Left lobe of liver (tissue), 2 donors: ENCODE data around the gene CTIF. TPM values are rescaled to one million over a fixed set of nuclear protein-coding genes. Genes with fewer than 3 reads are reported as not detected.
A peak's percentile ranks its signal among the peaks of the same experiment; 100 is the strongest.
"Not testable (repeated sequence)": the region's sequence is repeated elsewhere in the genome, so short reads cannot be mapped to it uniquely, and the experiment has no call there.

ENCODE experiments used
- ATAC-seq: fragments of 200-7000 bp; cut with Tn5 transposase; one replicate; pipeline ENCODE4 v1.9.1; 2020; ENCODE audit warnings: mild to moderate bottlenecking, moderate library complexity
- DNase-seq: peaks from one replicate; pipeline ENCODE4 v3.0.0-alpha.2; 2020; ENCODE audit warnings: low spot score
- total RNA-seq: library from RNA; stranded (reverse); gene quantifications from one replicate; pipeline ENCODE4 v1.2.1, GENCODE V29; 2021
- donor health status: DM: no; HTN: no; CAD: no; lungs with moderate emphysema.
- donor health status: DM: no; HTN: yes; CAD: no.

CTIF gene
- total RNA-seq, 1 donor from 2014 or later = 74.4 TPM

DNA sequence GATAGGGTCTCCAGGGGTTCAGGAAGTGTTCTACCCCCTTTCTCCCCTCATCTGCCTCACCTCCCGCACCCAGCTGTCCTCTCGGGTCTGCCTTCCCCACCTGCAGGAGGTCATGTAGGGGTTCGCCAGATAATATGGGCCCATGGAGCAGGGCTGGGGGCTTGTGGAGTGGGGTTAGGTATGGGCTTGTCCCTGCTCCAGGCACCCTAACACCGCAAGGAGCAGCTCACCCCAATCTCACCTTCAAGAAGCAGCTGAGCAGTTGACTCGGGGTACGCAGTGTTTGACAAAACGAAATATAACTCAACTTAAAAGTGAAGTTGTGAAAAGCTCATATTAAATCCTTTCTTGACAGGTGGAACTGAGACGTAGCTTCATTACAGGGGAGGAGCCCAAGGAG lies 99.6 kb downstream of the CTIF start:
- ATAC-seq = no peak
- no peak for DNase-seq

DNA sequence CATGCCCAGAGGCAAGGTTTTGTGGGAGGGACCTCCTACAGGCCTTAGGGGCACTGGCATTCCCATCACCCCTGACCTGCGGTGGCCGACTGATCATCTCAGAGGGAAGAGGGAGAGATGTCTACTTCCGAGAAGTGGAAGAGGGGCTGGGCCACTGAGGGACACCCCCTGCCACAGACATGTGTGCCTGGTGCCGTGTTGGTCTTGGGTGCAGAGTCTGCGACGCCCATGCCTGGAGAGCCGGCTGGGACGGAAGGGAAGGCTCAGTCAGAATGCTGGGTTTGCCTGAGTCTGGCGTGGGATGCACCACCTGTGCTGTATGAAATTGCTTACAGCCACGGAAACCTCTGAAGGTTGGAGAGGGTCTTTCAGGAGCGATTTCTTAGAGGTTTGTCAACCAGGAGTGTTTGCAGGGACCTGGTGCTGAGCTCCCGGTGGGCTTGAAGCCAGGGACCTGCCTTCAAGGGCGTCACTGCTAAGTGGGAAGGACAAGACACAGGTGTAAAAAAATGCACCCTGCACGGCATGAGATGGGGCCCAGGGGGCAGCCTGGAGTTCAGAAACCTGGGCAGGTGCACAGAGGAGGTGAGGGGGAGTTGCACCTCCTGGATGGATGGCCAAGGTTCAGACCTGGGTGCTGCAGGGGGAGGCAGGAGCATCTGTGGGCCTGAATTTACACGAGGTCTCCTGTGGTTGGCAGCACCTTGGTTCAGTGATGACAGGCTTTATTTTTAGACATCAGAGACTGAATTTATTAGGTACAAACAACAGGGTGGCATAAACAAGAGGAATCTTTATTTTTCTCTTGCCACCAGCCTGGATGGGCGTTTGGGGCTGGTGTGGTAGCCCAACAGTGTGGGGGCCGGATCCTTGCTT lies 100.3 kb downstream of the CTIF start:
- ATAC-seq (no peak), DNase-seq (no peak)

DNA sequence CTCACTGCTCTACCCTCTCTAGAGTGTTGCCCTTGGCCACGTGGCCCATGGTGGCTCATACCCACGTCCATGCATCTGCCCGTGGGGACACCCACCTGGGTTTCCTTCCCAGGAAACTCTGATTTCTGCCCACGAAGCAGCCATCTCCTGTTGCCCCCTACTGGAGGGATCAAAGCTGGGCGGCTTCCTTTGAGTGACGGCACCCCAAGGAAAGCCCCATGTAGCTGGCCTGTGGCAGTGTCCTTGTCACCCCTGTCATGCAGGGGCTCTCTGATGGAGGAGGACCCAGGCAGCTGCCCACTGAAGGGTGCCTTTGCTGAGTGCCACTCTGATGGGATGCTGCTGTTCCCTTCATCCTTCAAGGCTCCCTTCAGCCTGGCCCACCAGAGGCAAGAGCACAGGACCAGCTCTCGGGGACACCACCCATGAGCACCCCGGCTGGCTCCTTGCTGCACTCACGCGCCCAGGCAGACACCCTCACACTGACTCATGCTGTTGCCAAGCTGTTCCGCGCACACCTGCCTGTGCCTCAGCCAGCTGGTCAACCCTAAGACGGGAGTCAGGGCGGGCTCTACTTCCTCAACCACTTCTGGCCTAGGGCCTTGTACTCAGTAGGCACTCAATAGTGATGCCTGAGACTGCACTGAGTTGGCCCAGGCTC lies 101.1 kb downstream of the CTIF start:
- ATAC-seq (no peak), DNase-seq (no peak)

DNA sequence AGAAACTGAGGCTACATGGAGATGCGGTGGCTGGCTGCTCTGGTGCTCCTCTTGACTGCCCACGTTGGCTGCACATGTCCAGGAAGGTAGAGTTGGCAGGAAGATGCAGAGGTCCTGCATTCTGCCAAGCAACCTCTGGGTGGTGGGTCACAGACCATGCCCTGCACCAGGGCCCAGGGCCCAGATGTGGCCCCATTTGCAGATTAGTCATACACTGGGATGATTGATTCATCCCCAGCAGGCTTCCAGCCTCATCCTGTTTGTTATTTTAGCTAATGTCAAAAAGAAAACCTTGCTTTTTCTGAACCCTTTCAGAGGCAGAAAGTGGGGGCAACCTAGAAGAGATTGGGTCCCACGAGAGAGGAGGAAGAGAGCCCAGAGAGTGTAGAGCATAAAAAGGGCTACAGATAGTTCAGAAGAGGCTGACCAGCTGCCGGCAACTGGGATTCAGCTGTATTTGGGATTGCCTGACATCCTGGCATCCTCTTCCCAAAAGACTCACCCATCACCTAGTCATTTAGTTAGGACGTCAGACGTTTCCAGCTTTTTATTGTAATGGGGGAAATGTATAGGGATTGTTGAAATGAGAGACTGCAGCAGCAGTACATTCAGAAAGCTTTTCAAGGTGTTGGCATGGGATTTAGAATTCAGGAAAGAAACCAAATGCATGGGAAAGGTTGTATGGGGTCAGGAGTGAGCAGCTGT lies 101.9 kb downstream of the CTIF start:
- no peak for ATAC-seq

DNA sequence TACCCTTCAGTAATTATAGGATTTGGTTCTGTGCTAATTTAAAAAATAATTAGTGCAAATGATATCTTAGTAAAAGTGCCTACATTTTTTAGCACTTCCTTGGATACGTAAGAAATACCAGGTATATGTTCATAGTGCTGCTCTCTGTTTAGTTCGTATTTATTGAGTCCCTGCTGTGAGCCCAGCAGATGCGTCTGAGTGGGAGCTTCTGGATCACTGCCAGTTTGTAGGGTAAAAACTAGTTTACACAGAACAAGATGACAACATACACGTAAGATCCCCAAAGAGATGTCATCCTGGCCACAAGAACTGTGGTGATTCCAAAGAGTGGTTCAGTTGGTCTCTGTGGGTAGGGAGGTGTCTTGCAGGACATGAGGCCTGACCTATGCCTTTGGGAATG lies 103.2 kb downstream of the CTIF start:
- no peak for DNase-seq

More for the DNA sequence above, 101.9 kb downstream of the CTIF start:
- no peak for DNase-seq

DNA sequence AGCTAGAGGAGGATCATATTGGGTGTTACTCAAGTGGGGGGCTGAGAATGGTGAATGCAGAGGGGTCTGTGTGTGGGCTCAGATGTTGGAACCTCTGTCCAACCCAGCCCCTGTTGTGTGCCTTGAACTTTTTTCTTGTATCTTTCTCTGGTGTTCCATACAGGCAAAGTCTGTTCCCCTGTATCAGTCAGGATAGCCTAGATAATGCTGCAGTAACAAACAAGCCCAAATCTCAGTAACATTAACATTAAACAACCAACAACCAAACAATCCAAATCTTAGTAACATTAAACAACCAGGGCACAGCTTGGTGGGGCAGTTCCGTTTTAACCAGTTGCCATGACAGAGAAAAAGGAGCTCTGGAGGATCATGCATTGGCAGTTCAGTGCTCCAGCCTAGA lies 103.7 kb downstream of the CTIF start:
- ATAC-seq (no peak), DNase-seq (no peak)

More for the DNA sequence above, 103.2 kb downstream of the CTIF start:
- no peak for ATAC-seq

DNA sequence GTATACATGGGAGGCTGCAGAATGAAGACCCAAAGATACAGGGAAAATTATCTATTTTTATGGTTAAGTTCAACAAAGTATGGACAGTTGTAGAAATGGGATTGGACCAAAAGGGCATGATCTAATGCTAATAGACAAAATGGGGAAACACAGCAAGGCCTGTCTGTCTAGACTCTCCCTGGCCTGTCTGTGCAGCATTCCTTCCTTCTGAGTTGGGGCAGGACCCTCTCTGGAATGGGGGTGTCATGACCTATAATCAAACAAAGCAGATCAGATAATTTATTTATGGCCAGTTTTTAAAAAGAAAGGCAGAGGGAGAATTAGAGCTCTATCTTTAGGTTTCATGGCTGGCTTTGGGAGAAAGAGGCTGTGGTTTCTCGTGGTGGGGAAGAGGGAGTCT lies 104.4 kb downstream of the CTIF start:
- DNase-seq = no peak
- no peak for ATAC-seq

DNA sequence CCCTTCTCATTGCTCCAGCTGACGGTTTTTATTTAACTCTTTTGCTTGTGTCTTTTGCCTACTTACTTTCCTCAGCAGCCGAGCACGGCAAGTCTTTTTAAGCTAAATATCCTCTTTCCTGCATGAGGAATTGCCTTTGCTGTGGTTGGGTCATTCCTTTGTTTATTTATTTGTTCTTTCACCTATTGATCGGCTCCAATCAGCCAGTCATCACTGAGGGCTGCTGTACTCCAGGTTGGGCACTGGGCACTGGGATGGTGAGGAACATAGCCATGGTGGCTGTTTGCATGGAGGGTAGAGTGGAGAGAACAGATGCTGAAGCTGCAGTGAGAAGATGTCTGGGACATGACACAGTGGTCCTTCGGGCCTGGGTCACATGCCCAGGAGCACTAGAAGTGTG lies 105.2 kb downstream of the CTIF start:
- peak; percentile 60 for ATAC-seq
- peak; percentile 43 for DNase-seq

DNA sequence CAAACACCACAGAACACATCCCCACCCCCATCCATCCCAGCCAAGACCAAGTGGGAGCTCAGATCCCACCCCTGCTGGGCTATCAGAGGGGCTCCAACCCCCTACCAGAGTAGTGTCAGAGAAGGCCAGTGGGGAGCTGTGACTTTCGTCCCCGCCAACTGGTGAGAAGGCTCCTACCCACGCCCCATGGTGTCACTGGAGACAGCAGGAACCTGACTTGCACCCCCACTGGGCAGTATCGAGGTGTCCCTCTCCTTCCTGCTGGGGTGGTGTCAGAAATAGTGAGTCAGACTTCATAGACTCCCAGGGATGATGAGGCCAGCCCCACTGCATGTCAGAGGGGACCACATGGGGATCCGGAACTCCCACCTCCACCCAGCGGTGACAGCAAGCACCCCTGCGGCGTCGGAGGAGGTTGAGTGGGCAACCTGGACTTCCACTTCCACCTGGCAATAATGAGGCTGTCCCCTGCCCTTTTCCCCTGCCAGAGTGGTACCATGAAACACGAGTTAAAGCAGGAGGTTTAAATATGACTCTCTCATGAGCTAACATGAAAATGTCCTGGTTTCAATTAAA lies 106.7 kb downstream of the CTIF start:
- DNase-seq (peak; percentile 30), ATAC-seq (no peak)

DNA sequence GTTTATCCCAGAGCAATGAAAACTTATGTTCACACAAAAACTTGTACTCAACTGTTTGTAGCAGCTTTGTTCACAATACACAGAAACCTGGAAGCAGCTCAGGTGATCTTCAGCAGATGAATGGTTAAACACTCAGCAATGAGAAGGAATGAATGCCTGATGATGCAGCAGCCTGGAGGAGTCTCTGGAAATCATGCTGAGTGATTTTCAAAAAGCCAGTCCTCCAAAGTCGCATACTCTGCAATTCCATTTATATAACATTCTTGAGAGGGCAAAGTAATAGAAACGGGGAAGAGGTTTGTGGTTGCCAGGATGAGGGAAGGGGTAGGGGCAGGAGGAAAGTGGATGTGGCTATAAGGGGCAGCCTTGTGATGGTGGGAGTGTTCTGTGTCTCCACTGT lies 108.1 kb downstream of the CTIF start:
- DNase-seq (no peak), ATAC-seq (no peak)

DNA sequence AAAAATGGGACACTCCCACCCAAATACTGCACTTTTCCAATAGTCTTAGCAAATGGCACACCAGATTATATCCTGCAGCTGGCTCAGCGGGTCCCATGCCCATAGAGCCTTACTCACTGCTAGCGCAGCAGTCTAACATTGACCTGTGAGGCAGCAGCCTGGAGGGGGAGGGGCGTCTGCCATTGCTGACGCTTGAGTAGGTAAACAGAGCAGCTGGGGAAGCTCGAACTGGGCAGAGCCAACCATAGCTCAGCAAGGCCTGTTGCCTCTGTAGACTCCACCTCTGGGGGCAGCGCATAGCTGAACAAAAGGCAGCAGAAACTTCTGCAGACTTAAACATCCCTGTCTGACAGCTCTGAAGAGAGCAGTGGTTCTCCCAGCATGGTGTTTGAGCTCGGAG lies 110.4 kb downstream of the CTIF start:
- ATAC-seq (peak; percentile 43), DNase-seq (peak; percentile 44)

DNA sequence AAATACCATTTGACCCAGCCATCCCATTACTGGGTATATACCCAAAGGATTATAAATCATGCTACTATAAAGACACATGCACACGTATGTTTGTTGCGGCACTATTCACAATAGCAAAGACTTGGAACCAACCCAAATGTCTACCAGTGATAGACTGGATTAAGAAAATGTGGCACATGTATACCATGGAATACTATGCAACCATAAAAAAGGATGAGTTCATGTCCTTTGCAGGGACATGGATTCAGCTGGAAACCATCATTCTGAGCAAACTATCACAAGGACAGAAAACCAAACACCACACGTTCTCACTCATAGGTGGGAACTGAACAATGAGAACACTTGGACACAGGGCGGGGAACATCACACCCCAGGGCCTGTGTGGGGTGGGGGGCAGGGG lies 115.8 kb downstream of the CTIF start:
- not testable (repeated sequence) for ATAC-seq, DNase-seq

DNA sequence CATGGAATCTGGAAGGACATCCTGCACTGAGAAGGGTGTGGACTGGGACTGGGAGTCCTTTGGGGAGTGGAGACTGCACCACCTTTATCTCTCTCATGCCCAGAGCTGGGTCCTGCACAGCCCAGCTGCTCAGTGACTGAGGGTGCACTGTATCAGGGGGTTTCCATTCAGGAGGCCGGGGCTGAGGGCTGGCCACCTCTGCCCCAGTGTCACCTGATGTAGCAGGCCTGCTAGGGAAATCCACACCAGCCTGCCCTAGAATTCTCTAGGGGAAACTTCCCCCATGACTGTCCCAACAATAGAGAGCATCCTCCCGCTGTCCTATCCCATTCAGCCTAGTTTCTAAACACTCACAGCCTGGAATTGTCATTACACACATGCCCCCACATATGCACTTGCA lies 116.7 kb downstream of the CTIF start:
- ATAC-seq (peak; percentile 50), DNase-seq (peak; percentile 40)

DNA sequence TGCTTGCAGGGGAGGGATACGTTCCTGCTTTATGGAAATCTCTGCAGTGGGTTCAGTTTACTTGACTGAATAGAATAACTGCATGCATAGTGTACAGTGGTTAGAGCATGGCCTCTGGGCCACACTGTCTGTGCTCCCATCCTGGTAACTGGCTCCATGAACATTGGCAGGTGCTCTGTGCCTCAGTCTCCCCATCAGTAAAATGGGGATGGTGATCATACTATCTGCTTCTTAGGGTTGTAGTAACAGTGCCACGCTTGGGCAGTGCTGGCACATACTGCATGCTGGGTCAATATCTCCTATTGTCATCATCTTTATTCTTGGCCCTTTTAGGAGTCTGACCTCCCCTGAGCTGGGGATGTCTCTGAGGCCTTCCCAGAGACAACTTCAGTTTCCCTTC lies 117.3 kb downstream of the CTIF start:
- DNase-seq (no peak), ATAC-seq (no peak)

DNA sequence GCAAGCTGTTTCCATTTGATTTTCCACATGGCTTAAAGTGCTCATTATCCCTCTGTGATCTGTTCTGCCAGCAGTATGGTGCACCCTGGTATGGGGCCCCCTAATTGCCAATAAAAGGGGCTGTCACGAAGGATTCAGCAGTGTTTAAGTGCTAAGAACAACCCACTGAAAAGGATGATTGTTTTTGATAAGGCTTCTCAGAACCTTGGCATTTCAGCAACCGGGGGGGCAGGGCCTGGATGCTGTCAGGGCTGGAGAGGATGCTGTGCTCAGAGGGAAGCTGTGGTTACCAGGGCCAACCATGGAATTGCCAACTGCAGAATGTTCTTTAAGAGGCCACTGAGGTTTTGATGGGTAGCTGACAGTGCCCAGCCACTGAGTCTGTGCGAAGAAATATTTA lies 117.8 kb downstream of the CTIF start:
- peak; percentile 28 for DNase-seq
- ATAC-seq = no peak

DNA sequence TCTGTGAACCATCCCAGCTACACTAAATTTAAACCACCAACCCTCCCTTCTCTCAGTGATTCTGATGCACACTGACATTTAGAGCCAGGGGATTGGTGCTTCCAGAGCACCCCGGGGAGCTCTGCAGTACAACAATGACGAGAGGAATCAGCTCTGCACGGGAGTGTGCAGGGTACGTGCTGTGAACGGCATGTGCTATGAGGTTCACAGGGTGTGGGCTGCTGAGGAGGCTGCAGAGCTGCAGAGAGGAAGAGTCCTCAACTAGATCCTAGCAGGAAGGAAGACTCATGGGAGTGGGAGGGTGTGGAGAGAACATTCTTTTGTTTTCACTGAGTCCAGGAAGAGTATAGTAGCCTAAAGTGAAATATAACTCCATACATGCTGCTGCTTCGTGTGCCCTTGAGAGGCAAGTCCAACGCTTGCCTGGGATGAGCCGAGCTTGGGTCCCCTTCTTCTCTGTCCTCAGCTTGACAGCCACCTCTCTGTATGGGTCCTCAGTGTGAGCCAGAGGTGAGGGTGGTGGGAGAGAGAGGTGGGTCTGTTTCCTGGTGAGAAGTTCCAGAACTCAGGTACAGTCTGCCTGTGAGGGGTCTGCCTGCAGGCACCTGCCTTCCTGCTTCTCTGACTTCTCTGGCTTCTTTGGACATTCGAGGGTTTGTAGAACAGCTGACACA lies 118.8 kb downstream of the CTIF start:
- ATAC-seq (no peak), DNase-seq (peak; percentile 31)

DNA sequence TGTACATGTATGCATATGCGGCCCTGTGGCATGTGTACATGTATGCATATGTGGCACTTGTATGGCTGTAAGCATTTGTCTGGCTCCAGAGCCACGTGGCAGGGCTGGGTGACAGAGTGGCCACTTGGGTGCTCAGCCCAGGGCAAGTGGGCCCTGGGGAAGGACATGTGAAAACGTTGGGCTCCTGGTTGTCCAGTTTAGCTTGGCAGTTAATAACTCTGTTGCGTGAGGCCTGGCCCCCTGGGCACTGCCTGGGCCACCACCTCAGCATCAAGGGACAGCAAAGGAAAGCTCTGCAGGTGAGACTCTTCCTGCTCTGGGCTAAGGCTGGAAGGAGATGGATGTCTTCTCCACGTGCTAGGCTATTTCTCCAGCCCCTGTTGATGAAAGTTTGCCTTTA lies 119.9 kb downstream of the CTIF start:
- DNase-seq = peak; percentile 31
- no peak for ATAC-seq

DNA sequence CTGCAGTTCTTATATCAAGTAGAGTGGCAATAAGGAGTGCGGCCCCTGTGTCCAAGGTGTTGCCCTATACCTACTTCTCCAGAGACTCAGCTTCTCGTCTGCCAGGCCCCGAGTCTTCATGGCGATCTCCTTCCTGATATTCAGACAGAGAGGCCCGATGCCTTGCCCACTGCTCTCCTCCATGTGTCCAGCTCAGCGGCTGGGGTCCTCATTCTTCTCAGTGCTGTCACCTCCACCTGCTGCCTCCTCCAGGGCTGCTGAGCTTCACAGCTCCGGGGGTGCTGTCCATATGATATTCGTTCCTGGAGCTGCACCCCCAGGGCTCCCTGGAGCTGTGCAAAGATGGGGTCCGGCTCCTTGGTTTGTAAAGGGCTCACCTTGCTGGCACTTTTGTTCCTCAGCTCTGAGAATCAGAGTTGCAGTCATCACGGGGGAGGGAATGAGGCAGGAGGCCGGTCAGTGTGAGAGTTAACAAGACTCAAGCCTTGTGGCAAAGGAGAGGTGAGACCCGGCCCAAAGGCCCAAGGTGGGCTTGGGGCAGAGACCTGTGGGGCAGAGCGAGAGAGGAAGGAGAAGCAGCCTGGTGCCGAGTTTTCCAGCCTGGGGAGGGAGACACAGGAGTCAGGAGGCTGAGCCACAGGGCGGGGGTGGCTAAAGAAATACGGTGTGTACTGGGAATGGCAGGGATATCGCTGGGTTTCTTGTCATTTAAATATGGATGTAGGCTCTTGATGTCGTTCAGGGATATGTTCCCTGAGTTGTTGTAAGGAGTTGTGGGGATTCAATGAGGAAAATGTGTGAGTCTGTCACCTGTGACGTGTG lies 120.6 kb downstream of the CTIF start:
- DNase-seq (peak; percentile 34), ATAC-seq (no peak)

DNA sequence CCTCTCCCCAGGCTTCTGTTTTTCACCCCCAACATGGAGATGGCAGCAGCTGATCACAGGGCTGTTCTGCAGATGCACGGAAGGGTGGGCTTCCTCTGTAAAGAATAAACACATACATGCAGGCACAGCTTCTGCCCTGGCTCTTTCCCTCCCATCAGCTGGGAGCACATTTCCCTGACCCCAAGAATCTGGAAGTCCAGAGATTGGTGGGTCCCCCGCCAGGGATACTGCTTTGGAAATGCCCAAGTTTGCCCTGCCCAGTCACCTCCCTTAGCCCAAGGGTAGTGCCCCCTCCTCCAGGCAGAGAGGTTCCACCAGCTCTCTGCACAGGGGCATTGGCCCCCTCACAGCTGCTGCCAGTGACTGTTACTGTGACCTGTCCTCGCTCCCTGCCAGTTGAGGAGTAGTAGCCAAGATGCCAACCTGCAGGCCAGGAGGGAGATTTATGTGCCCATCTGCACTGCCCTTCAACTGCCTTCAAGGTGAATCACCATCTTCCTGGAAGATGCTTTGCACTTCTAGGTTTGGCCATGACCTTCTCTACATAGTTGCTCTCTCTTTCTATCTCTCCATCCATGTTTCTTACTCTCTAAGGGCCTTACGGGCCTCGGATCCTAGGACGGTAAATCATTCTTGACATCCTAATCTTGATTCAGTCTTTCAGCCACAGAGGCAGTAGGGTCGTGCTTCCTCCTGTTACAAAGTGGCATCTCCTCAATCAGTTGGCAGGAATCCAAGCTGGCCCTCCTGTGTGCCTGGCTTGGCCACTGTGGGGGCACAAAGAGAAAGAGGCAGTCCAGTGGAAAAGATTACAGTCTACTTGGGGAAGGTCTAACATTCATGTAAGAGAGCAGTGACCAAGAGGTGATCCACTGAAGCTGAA lies 121.8 kb downstream of the CTIF start:
- DNase-seq (peak; percentile 37), ATAC-seq (no peak)
